Astrocyte of the spinal cord (primary cell): ENCODE results near the gene HIVEP3.

Experiments used
- DNase-seq: peaks from one replicate; pipeline ENCODE4 v3.0.0; 2011; ENCODE audit warnings: low read depth, low spot score
- H3K4me3 ChIP-seq: 2 replicates; pipeline ENCODE4 v1.5.1; 2011; ENCODE audit warnings: low read depth, mild to moderate bottlenecking, low read length, moderate library complexity
- CTCF ChIP-seq: IDR thresholded peaks from 2 replicates; pipeline ENCODE4 v1.5.1; 2012; ENCODE audit warnings: low read depth, mild to moderate bottlenecking, low read length, inconsistent platforms
- in situ Hi-C: cut with HindIII; loops from 2 replicates; pipeline ENCODE4 v1.10.0; 2017; ENCODE audit warnings: low sequenced_read_pairs

Gene HIVEP3

GRCh38 chr1:41882486-41882885 is 36.2 kb downstream of the HIVEP3 start:
- H3K4me3 ChIP-seq = no peak overlapping the region
- in situ Hi-C loops = no loop called here
- no peak for DNase-seq
- no peak for TF ChIP-seq CTCF

- H3K4me3 ChIP-seq = no peak overlapping the region
- no peak for TF ChIP-seq CTCF
- DNase-seq = no peak
- in situ Hi-C loops = no loop called here
Observed at GRCh38 chr1:41882068-41882477, 36.6 kb downstream of the HIVEP3 start.

- no peak overlapping the region for H3K4me3 ChIP-seq
- in situ Hi-C loops = no loop called here
- TF ChIP-seq CTCF = no peak
- no peak for DNase-seq
Observed at GRCh38 chr1:41880950-41881885, 37.5 kb downstream of the HIVEP3 start.

- no peak for TF ChIP-seq CTCF
- peak; percentile 43 for DNase-seq
- no peak overlapping the region for H3K4me3 ChIP-seq
- in situ Hi-C loops = no loop called here
Observed at GRCh38 chr1:41880261-41880660, 38.5 kb downstream of the HIVEP3 start.

GRCh38 chr1:41879617-41880016 is 39.1 kb downstream of the HIVEP3 start:
- no peak overlapping the region for H3K4me3 ChIP-seq
- in situ Hi-C loops = no loop called here
- DNase-seq = no peak
- no peak for TF ChIP-seq CTCF

GRCh38 chr1:41878911-41879310 is 39.8 kb downstream of the HIVEP3 start:
- no peak overlapping the region for H3K4me3 ChIP-seq
- no peak for DNase-seq
- TF ChIP-seq CTCF = no peak
- in situ Hi-C loops = no loop called here
